ENCODE results near the gene HNF1A.

DNA sequence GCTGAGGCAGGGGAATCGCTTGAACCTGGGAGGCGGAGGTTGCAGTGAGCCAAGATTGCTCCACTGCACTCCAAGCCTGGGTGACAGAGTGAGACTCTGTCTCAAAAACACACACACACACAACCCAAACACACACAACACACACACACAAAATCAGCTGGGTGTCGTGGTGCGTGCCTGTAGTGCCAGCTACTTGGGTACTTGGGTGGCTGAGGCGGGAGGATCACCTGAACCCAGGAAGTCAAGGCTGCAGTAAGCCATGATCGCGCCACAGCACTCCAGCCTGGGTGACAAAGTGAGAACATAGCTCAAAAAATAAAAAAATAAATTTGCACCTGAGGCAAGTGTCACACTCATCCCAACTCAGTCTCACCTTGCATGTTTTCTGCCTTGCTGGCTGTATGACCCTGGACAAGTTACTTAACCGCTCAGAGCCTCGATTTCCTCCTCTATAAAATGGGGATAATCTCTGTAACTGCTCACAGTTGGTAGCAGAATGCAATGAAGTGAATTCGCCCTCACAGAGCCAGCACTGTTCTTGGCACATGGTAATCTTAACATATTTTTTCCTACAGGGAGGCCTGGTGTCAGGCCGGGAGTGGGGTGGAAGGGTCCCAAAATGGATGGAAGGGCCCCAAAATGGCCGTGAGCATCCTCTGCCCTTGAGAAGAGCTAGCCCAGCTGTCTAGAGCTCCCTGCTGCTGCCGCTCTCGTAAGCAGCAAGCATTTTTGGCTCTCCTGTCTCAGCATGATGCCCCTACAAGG lies 630 bp upstream of the HNF1A start:
- TF ChIP-seq, protein P1, sequence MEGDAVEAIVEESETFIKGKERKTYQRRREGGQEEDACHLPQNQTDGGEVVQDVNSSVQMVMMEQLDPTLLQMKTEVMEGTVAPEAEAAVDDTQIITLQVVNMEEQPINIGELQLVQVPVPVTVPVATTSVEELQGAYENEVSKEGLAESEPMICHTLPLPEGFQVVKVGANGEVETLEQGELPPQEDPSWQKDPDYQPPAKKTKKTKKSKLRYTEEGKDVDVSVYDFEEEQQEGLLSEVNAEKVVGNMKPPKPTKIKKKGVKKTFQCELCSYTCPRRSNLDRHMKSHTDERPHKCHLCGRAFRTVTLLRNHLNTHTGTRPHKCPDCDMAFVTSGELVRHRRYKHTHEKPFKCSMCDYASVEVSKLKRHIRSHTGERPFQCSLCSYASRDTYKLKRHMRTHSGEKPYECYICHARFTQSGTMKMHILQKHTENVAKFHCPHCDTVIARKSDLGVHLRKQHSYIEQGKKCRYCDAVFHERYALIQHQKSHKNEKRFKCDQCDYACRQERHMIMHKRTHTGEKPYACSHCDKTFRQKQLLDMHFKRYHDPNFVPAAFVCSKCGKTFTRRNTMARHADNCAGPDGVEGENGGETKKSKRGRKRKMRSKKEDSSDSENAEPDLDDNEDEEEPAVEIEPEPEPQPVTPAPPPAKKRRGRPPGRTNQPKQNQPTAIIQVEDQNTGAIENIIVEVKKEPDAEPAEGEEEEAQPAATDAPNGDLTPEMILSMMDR (IDR thresholded peaks at IDR 0.05): no peak
- TF ChIP-seq EZH2phosphoT487 (IDR thresholded peaks at IDR 0.05): no peak
- no peak for TF ChIP-seq EZH2 (IDR thresholded peaks at IDR 0.05)

Measured in neural progenitor cell (in vitro differentiated cells).